Liver (tissue), 3 donors: ENCODE measurements around the gene PLCL1.

Experiments
- FOXA1 ChIP-seq: IDR thresholded peaks from 2 replicates; pipeline ENCODE4 v1.6.1; 2016; ENCODE audit warnings: antibody characterized with exemption
- GABPA ChIP-seq, 2 donors: IDR thresholded peaks in 1 of 2; conservative IDR thresholded peaks in 1 of 2; 2 replicates each; pipeline ENCODE4 v1.6.1; 2016; ENCODE audit warnings: antibody characterized with exemption in 2 of 2, mild to moderate bottlenecking in 1 of 2, moderate library complexity in 1 of 2
- MAX ChIP-seq: IDR thresholded peaks from 2 replicates; pipeline ENCODE4 v1.6.1; 2016; ENCODE audit warnings: antibody characterized with exemption
- RXRA ChIP-seq, 2 donors: IDR thresholded peaks; 2 replicates each; pipeline ENCODE4 v1.6.1; 2017 to 2018; ENCODE audit warnings: antibody characterized with exemption in 2 of 2, mild to moderate bottlenecking in 1 of 2
- YY1 ChIP-seq: IDR thresholded peaks from 2 replicates; pipeline ENCODE4 v1.6.1; 2016; ENCODE audit warnings: antibody characterized with exemption, mild to moderate bottlenecking
- TF ChIP-seq, protein P1 (sequence below): fragments of 150-350 bp; IDR thresholded peaks from 2 replicates; pipeline ENCODE4 v1.5.1; 2017; ENCODE audit warnings: improper control_type of control experiment, low read depth, low read length; ENCODE audit not compliant: missing input control
- TF ChIP-seq, protein P2 (sequence below): IDR thresholded peaks from 2 replicates; pipeline ENCODE4 v1.6.1; 2016; ENCODE audit warnings: antibody characterized with exemption
- donor health status: healthy.
- donor health status: healthy.

- TF ChIP-seq, protein P1, sequence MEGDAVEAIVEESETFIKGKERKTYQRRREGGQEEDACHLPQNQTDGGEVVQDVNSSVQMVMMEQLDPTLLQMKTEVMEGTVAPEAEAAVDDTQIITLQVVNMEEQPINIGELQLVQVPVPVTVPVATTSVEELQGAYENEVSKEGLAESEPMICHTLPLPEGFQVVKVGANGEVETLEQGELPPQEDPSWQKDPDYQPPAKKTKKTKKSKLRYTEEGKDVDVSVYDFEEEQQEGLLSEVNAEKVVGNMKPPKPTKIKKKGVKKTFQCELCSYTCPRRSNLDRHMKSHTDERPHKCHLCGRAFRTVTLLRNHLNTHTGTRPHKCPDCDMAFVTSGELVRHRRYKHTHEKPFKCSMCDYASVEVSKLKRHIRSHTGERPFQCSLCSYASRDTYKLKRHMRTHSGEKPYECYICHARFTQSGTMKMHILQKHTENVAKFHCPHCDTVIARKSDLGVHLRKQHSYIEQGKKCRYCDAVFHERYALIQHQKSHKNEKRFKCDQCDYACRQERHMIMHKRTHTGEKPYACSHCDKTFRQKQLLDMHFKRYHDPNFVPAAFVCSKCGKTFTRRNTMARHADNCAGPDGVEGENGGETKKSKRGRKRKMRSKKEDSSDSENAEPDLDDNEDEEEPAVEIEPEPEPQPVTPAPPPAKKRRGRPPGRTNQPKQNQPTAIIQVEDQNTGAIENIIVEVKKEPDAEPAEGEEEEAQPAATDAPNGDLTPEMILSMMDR, result no peak
- TF ChIP-seq YY1 (no peak), MAX (no peak), RXRA (IDR thresholded peaks at IDR 0.05) (no peak), GABPA (IDR thresholded peaks at IDR 0.05 in 1 of 2, conservative IDR thresholded peaks at IDR 0.05 in 1 of 2) (no peak), FOXA1 (no peak)
- TF ChIP-seq, protein P2, sequence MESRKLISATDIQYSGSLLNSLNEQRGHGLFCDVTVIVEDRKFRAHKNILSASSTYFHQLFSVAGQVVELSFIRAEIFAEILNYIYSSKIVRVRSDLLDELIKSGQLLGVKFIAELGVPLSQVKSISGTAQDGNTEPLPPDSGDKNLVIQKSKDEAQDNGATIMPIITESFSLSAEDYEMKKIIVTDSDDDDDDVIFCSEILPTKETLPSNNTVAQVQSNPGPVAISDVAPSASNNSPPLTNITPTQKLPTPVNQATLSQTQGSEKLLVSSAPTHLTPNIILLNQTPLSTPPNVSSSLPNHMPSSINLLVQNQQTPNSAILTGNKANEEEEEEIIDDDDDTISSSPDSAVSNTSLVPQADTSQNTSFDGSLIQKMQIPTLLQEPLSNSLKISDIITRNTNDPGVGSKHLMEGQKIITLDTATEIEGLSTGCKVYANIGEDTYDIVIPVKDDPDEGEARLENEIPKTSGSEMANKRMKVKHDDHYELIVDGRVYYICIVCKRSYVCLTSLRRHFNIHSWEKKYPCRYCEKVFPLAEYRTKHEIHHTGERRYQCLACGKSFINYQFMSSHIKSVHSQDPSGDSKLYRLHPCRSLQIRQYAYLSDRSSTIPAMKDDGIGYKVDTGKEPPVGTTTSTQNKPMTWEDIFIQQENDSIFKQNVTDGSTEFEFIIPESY, result no peak
Observed at GRCh38 chr2:197759013-197759412, 45.4 kb upstream of the PLCL1 start.
